ENCODE data around the gene TUBB3. TPM values are rescaled to one million over a fixed set of nuclear protein-coding genes. Genes with fewer than 3 reads are reported as not detected.
"Not testable (repeated sequence)": the region's sequence is repeated elsewhere in the genome, so short reads cannot be mapped to it uniquely, and the experiment has no call there.

The TUBB3 gene
- total RNA-seq, 1 donor from 2014 or later: 2.1 TPM

DNA sequence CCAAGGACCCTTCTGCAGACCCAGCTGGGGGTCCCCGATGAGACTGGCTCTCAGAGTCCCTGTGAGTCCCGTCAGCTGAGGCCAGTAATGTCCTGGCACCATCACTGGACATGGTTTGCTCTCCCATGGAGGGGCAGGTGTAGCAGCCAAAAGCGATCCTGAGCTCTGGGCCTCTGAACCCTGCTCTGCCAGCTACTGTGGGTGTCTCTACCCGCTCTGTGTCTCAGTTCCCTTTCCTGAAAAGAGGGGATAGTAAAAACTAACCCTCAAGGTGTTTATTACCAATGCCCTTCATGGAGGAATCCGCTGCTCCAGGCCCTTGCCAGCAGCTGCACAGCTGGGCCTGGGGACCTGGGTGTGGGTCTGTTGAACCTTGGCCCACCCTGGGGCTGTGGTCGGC lies 8.8 kb downstream of the TUBB3 start:
- H3K9me3 ChIP-seq (replicated peaks): no peaks in the 10 kb centered on the region
- H3K27ac ChIP-seq (replicated peaks): no peak overlapping the region
- TF ChIP-seq, protein P1, sequence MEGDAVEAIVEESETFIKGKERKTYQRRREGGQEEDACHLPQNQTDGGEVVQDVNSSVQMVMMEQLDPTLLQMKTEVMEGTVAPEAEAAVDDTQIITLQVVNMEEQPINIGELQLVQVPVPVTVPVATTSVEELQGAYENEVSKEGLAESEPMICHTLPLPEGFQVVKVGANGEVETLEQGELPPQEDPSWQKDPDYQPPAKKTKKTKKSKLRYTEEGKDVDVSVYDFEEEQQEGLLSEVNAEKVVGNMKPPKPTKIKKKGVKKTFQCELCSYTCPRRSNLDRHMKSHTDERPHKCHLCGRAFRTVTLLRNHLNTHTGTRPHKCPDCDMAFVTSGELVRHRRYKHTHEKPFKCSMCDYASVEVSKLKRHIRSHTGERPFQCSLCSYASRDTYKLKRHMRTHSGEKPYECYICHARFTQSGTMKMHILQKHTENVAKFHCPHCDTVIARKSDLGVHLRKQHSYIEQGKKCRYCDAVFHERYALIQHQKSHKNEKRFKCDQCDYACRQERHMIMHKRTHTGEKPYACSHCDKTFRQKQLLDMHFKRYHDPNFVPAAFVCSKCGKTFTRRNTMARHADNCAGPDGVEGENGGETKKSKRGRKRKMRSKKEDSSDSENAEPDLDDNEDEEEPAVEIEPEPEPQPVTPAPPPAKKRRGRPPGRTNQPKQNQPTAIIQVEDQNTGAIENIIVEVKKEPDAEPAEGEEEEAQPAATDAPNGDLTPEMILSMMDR (IDR thresholded peaks at IDR 0.05; ENCODE audit: borderline replicate concordance): no peak
- H3K36me3 ChIP-seq: no peaks in the 10 kb centered on the region
- intact Hi-C loops (cut with micrococcal nuclease): no loop called here
- no peak for DNase-seq
- no peak overlapping the region for H3K4me3 ChIP-seq
- H3K27me3 ChIP-seq (ENCODE audit: low read depth): peaks cover 16% of the 10 kb centered on the region
- no peaks in the 10 kb centered on the region for H3K4me1 ChIP-seq

GRCh38 chr16:89934019-89934418 lies 10.9 kb downstream of the TUBB3 start:
- H3K4me3 ChIP-seq; DNase-seq; H3K9me3 ChIP-seq (replicated peaks); H3K36me3 ChIP-seq; intact Hi-C loops (cut with micrococcal nuclease); H3K27ac ChIP-seq (replicated peaks); H3K27me3 ChIP-seq (ENCODE audit: low read depth); H3K4me1 ChIP-seq: not testable (repeated sequence)

GRCh38 chr16:89934611-89935553 lies 11.7 kb downstream of the TUBB3 start:
- Histone ChIP-seq H3K27ac (replicated peaks) (no peak overlapping the region), H3K4me3 (no peak overlapping the region), H3K4me1 (no peaks in the 10 kb centered on the region), H3K27me3 (ENCODE audit: low read depth) (peaks cover 10% of the 10 kb centered on the region), H3K9me3 (replicated peaks) (no peaks in the 10 kb centered on the region), H3K36me3 (no peaks in the 10 kb centered on the region)
- DNase-seq: no peak
- TF ChIP-seq, protein P1 (IDR thresholded peaks at IDR 0.05; ENCODE audit: borderline replicate concordance): no peak
- intact Hi-C loops (cut with micrococcal nuclease): no loop called here

GRCh38 chr16:89935620-89936019 lies 12.5 kb downstream of the TUBB3 start:
- H3K9me3 ChIP-seq (replicated peaks); DNase-seq; H3K27me3 ChIP-seq (ENCODE audit: low read depth); H3K27ac ChIP-seq (replicated peaks); intact Hi-C loops (cut with micrococcal nuclease); H3K36me3 ChIP-seq; H3K4me3 ChIP-seq; H3K4me1 ChIP-seq: not testable (repeated sequence)

GRCh38 chr16:89936034-89936433 lies 12.9 kb downstream of the TUBB3 start:
- intact Hi-C loops (cut with micrococcal nuclease): no loop called here
- TF ChIP-seq, protein P1 (IDR thresholded peaks at IDR 0.05; ENCODE audit: borderline replicate concordance): no peak
- Histone ChIP-seq H3K27me3 (ENCODE audit: low read depth) (peaks cover 6% of the 10 kb centered on the region), H3K4me3 (no peak overlapping the region), H3K36me3 (no peaks in the 10 kb centered on the region), H3K4me1 (no peaks in the 10 kb centered on the region), H3K9me3 (replicated peaks) (no peaks in the 10 kb centered on the region), H3K27ac (replicated peaks) (no peak overlapping the region)
- no peak for DNase-seq

DNA sequence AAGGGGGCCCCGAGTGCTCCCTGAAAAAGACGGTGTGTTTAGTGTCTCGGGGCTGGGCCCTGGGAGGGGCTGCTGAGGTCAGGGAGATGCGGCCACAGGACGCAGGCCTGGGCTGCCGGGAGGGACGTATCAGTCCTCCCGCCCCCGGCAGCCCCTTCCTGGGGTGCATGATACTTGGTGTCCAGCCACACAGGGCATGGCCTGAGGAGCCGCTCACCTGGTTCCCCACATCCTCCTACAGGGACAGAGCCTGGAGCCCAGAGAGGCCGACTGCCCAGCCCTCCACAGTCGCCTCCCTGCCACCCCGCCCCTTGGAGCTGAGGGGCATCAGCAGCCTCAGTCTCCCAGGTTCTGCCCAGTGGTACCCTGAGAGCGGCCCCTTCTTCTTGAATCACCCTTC lies 13.4 kb downstream of the TUBB3 start:
- H3K36me3 ChIP-seq: no peaks in the 10 kb centered on the region
- no peaks in the 10 kb centered on the region for H3K4me1 ChIP-seq
- H3K27me3 ChIP-seq (ENCODE audit: low read depth): peaks cover 6% of the 10 kb centered on the region
- TF ChIP-seq, protein P1 (IDR thresholded peaks at IDR 0.05; ENCODE audit: borderline replicate concordance): no peak
- no peaks in the 10 kb centered on the region for H3K9me3 ChIP-seq (replicated peaks)
- intact Hi-C loops (cut with micrococcal nuclease): no loop called here
- H3K4me3 ChIP-seq: no peak overlapping the region
- no peak overlapping the region for H3K27ac ChIP-seq (replicated peaks)
- DNase-seq: no peak
